ENCODE measurements around the gene DUSP18.
"Not testable (repeated sequence)": the region's sequence is repeated elsewhere in the genome, so short reads cannot be mapped to it uniquely, and the experiment has no call there.

Gene DUSP18

DNA sequence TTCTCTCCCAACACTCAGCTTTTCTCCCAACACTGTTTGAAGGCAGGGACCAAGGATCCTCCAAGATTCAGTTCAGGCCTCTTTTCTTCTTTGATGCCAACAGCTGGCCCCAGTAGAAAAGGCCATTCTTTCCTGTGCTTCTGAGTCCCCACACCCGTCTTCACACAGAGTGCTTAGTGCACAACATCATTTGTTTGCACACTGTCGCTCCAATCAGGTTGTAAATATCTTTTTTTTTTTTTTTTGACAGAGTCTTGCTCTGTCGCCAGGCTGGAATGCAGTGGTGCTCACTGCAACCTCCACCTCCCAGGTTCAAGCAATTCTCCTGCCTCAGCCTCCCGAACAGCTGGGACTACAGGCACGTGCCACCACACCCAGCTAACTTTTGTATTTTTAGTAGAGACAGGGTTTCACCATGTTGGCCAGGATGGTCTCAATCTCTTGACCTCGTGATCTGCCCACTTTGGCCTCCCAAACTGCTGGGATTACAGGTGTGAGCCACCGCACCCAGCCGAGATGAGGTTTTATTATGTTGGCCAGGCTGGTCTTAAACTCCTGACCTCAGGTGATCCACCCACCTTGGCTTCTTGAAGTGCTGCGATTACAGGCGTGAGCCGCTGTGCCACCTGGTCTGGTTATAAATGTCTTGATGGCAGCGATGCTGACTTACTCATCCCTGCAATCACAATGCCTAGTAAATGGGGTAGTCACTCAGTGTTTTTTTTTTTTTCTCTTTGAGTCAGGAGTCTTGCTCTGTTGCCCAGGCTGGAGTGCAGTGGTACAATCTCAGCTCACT is 12.4 kb upstream of the DUSP18 start:
- DNase-seq (ENCODE audit: low spot score), result not testable (repeated sequence)

DNA sequence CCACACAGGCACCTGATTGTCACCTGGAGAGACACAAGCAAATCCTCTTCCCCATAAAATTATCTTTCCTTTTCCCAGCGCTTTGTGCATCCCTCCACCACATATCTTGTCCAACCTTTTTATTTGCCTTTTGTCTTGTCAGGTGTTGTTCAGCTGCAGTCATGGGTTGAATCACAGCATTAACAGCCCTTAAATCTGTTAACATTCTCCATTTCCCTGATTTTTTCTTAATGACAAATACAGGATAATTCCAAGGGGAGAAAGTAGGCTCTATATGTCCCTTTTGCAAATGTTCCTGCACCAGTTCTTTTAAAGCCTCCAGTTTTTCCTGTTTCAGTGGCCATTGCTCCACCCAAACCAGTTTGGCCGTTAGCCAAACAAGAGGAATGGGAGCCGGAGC is 8.9 kb upstream of the DUSP18 start:
- not testable (repeated sequence) for DNase-seq (ENCODE audit: low spot score)

DNA sequence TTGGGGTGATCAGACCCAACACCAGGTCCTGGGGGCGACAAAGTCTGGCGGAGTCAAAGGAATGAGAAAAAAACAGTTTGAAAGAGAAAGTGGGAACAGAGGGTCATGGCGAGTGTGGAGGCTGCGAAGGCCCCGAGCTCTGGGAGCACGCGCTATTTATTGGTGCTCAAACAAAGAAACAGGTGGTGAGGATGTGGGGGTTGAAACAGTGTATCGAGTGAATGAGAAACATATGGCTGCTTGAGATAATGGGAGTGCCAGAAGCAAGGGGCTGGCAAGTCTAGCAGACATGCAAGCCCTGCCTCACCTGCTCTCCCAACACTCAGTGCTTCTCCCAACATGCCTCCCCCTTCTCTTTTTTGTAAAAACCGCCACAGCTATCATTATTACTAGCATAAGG is 7.8 kb upstream of the DUSP18 start:
- no peak for DNase-seq (ENCODE audit: low spot score)

- DNase-seq (ENCODE audit: low spot score), result no peak
Observed at GRCh38 chr22:30674482-30674881, 6.8 kb upstream of the DUSP18 start.

DNA sequence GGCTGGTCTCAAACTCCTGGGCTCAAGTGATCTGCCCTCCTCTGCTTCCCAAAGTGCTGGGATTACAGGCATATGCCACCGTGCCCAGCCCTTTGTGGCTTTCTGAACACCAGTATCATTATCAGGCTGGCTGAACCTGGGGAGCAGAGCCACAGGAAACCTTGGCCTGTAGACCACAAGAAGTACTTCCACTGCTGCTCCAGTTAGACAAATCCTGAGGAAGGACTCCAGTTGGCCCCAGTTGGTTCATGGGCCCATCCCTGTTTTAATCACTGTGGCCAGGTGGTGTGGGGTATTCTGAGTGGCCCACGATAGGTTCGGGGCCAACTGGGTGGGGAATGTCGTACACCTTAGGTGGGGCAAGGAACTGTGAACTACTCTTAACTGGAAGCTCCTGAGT is 5.5 kb upstream of the DUSP18 start:
- no peak for DNase-seq (ENCODE audit: low spot score)

- no peak for DNase-seq (ENCODE audit: low spot score)
Observed at GRCh38 chr22:30671071-30671470, 3.4 kb upstream of the DUSP18 start.

- peak; percentile 46 for DNase-seq (ENCODE audit: low spot score)
Observed at GRCh38 chr22:30668386-30668710, 673 bp upstream of the DUSP18 start.

DNA sequence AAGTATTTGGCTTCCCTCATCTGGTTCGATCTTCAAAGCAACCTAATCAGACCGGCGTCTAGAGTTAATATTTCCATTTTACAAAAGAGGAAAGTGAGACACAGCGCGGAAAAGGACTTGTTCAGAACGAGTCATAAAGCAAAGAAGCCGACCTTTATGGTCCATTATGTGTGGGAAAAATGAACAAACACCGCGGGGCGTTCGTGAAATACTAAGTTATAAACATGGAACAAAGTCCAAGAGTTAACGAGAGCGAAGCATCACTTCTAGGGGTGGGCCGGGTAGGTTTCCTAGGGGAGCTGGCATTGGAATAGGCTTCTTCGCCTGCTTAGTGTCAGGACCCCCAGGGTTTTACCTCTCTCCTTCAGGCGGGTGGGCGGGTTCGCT is 575 bp downstream of the DUSP18 start:
- DNase-seq (ENCODE audit: low spot score), result no peak

GRCh38 chr22:30665786-30666185 is 1.9 kb downstream of the DUSP18 start:
- DNase-seq (ENCODE audit: low spot score), result no peak

DNA sequence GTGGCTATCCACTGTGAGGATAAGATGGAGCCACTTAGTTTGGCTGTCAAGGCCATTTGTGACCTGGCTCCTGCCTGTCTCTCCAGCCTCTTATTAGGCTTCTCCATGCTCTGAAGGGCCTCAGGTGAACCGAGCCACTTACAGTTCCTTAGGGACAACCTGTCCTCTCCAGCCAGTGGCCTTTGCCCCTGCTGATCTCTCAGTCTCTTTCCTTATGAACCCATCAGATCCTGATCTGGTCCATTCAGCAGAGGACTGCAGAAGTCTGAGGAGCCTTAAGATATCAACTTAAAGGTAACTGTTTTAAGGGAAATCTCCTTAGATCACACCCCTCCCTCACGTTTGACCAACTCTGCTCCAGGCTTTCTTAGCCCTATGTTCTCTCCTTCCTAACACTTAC is 2.4 kb downstream of the DUSP18 start:
- DNase-seq (ENCODE audit: low spot score), result no peak

- DNase-seq (ENCODE audit: low spot score), result no peak
Observed at GRCh38 chr22:30664798-30665197, 2.9 kb downstream of the DUSP18 start.

DNA sequence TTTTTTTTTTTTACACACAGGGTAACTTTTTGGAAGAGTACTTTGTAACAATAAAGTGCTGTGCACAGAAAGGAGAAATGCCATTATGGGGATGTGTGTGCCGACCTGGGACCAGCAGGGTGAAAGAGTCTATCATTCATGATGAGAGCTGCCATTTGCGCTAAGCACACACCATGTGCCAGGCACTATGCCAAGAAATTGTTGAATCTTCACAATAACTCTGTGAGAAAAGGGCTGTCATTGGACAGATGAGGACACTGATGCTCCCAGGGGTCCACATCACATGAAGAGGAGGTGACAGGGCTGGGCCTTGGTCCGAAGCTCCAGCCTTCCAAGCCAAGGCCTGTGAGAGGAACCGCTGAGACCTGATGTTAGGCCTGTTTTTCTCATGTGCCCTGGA is 5.6 kb downstream of the DUSP18 start:
- no peak for DNase-seq (ENCODE audit: low spot score)

GRCh38 chr22:30655532-30655931 is 12.1 kb downstream of the DUSP18 start:
- DNase-seq (ENCODE audit: low spot score), result peak; percentile 36

DNA sequence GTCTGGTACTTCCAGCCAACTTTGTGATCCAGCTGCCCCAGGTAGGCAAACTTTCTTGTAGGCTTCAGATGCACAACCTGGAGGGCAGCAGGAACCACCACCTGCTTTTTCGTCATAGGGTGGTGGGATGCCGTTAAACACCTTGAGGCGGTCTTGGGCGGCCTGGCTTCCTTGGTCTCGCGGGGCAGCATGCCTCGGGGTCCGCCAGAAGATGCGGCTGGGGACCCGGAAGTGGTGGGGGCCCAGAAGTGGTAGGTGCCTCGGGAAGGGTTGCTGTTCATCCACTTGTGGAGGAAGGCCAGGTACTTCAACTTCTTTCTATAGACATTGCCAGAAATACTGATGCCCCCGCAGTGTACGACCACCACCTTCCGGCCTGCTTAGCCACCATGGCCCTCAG is 13.3 kb downstream of the DUSP18 start:
- no peak for DNase-seq (ENCODE audit: low spot score)

GRCh38 chr22:30652852-30653251 is 14.8 kb downstream of the DUSP18 start:
- DNase-seq (ENCODE audit: low spot score), result no peak

DNA sequence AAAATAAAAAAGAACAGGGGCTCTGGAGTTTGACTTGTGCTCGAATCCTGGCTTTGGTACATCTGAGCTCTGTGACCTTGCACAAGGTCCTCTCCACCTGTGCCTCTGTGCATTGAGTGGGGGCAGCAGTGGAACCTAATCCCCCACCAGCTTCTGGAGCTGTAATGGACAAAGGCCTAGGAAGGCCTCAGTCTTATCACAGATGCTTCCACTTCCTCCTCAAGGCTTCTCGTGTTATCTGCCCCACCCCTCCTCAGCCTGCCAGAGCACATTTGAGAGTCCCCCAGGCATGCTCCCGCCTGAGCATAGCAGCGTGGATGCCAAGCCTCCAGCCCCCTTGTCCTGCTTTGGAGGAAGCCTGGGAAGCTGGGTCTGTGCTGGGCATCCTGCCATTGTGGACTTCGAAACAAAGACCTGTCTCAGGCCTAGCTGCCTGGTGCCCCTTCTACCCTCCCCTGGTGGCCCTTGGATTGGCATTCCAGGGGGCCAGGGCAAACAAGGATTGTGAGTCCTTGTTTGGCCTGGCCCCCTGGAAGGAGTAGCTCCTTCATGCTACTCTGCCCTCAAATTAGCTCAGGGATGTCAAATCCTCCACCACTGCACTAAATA is 17.1 kb downstream of the DUSP18 start:
- DNase-seq (ENCODE audit: low spot score), result no peak

- DNase-seq (ENCODE audit: low spot score), result peak; percentile 53
Observed at GRCh38 chr22:30649430-30650007, 18.2 kb downstream of the DUSP18 start.

GRCh38 chr22:30648825-30649224 is 18.9 kb downstream of the DUSP18 start:
- DNase-seq (ENCODE audit: low spot score), result no peak

DNA sequence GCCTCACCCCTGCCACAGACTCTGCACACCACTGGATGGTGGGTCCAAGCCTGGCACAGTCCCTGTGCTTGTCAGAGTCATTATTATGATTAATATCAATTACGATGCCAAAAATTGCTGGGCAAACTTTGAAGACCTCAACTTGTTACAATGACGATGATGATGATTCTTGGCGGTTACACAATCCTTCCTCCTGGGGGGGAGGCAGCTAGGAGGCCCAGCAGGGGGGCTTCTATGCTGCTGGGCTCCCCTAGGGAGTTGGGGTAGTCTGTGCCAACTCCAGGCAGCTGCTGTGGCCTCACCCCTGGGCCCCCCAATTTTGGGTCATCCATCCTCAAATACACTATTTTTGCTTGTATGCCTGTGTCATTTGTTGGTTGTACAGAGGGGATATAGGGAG is 20.1 kb downstream of the DUSP18 start:
- no peak for DNase-seq (ENCODE audit: low spot score)

GRCh38 chr22:30646518-30647160 is 21.0 kb downstream of the DUSP18 start:
- DNase-seq (ENCODE audit: low spot score), result no peak

DNA sequence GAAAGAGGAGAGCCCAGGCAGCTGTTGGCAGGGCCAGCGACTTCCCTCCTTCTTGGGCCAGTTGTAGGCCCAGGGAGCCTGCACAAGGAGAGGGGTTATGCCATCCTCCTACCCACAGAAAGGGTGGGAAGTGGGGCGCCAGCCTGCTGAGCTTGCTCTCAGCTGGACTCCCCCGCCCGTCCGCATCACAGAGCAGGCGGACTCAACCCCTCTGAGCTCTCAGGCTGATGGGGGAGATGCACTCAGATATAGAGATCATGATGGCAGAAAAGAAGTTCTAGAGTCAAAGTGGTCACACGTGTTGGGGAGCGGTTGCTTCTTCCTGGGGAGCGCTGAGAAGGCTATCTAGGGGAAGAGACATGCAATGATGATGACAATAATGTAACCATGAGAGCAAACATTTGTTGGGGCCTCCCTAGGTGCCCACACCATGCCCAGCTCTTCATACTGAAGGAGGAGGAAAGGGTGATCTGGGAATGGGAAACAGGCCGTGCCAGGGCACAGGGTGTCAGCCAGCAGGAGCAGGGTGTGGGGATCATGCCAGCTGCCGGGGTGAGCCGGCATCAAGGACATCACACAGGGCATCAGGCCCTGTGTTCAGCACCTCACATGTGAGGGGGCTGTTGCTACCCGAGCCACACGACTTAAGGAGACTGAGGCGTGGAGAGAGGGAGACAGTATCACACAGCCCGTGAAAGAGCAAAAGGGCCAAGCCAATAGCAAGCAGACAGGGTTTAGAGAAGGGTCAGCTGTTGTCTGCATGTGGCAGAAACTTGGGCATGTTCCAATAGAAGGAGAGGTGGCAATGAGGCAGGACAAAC is 24.4 kb downstream of the DUSP18 start:
- DNase-seq (ENCODE audit: low spot score), result no peak

DNA sequence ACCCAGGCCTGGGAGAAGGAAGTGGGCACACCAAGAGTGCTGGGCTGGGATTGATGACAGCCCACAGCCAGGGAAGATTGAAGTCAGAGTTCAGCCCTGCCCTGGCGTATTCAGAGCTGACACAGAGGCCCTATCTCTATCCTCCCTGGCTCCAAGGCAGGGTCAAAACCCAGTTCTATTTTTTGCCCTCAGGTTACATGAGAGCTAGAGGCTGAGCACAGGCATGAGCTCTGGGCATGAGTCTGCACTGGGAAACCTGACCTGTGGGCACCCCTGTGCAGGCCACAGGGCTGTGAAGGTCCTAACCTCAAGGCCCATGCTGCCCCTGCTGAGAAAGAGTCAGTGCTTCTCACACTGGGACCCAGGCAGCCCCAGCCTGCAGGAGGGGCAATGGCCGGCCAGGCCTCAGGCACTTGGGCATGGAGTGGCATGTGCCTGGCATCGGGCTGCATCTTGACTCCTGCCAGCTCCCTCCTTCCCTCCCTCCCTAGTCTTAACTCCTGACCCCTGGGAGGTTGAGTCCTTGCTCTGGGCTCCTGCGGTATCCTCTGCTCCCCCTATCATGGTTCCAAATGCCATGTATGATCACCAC is 26.7 kb downstream of the DUSP18 start:
- no peak for DNase-seq (ENCODE audit: low spot score)

Data from iPS-NIHi11 (cell line).